HL-60 (cell line): ENCODE measurements around the gene MACROD2.

Source experiments
- CTCF ChIP-seq: IDR thresholded peaks from one replicate; pipeline ENCODE4 v1.5.1; 2011; ENCODE audit warnings: low read length, control low read depth, inconsistent platforms; ENCODE audit not compliant: insufficient read depth
- GABPA ChIP-seq: IDR thresholded peaks from 2 replicates; pipeline ENCODE4 v1.6.1; 2012; ENCODE audit warnings: low read depth
- POLR2AphosphoS5 ChIP-seq: IDR thresholded peaks from 2 replicates; pipeline ENCODE4 v1.6.1; 2012; ENCODE audit warnings: low read depth
- REST ChIP-seq: IDR thresholded peaks from 2 replicates; pipeline ENCODE4 v1.6.1; 2012; ENCODE audit warnings: low read depth; ENCODE audit not compliant: insufficient replicate concordance
- SPI1 ChIP-seq: IDR thresholded peaks from 2 replicates; pipeline ENCODE4 v1.6.1; 2012; ENCODE audit warnings: low read depth, mild to moderate bottlenecking, borderline replicate concordance

GRCh38 chr20:15077733-15078250 is 1082.5 kb downstream of the MACROD2 start:
- no peak for TF ChIP-seq CTCF
- TF ChIP-seq POLR2AphosphoS5, result no peak
- no peak for TF ChIP-seq REST
- TF ChIP-seq GABPA, result no peak
- no peak for TF ChIP-seq SPI1
